GDM1 (cell line): Measurements from ENCODE around the gene PPIB.
A peak's percentile ranks its signal among the peaks of the same experiment; 100 is the strongest.

Experiments
- DNase-seq: peaks from one replicate; lab custom pipeline; 2025; lab: John Stamatoyannopoulos, UW

Gene PPIB

GRCh38 chr15:64158363-64159134 is 4.3 kb downstream of the PPIB start:
- no peak for DNase-seq

GRCh38 chr15:64157599-64158125 is 5.2 kb downstream of the PPIB start:
- no peak for DNase-seq

GRCh38 chr15:64156652-64157331 is 6.0 kb downstream of the PPIB start:
- no peak for DNase-seq

GRCh38 chr15:64155802-64156651 is 6.8 kb downstream of the PPIB start:
- DNase-seq: no peak

- peak; percentile 73 for DNase-seq
Measured at GRCh38 chr15:64153480-64154367, 9.1 kb downstream of the PPIB start.

GRCh38 chr15:64152507-64153387 is 10.1 kb downstream of the PPIB start:
- no peak for DNase-seq

GRCh38 chr15:64151727-64152506 is 10.9 kb downstream of the PPIB start, which contains the start of gene SNX22:
TSS of gene SNX22 (plus strand) at chr15:64151731. CDS start at chr15:64151776, 45 bp downstream.
- no peak for DNase-seq

- no peak for DNase-seq
Measured at GRCh38 chr15:64149893-64150578, 12.8 kb downstream of the PPIB start.

GRCh38 chr15:64149424-64149823 is 13.4 kb downstream of the PPIB start:
- no peak for DNase-seq

GRCh38 chr15:64148581-64148980 is 14.2 kb downstream of the PPIB start:
- DNase-seq: no peak

- DNase-seq: no peak
Measured at GRCh38 chr15:64148168-64148567, 14.7 kb downstream of the PPIB start.

GRCh38 chr15:64146885-64147681 is 15.7 kb downstream of the PPIB start:
- DNase-seq: no peak

- DNase-seq: no peak
Measured at GRCh38 chr15:64146520-64146884, 16.3 kb downstream of the PPIB start.

- DNase-seq: no peak
Measured at GRCh38 chr15:64146041-64146440, 16.8 kb downstream of the PPIB start.

GRCh38 chr15:64144565-64145281 is 18.1 kb downstream of the PPIB start:
- DNase-seq: no peak

- DNase-seq: no peak
Measured at GRCh38 chr15:64144192-64144564, 18.6 kb downstream of the PPIB start.

- no peak for DNase-seq
Measured at GRCh38 chr15:64143276-64143675, 19.5 kb downstream of the PPIB start.
